ENCODE results near the gene GLOD4.

- no peak for TF ChIP-seq CTCF (IDR thresholded peaks at IDR 0.05)
- no peak for TF ChIP-seq POLR2A (IDR thresholded peaks at IDR 0.05)
- TF ChIP-seq POLR2AphosphoS5 (IDR thresholded peaks at IDR 0.05): no peak
- TF ChIP-seq EP300 (IDR thresholded peaks at IDR 0.05): no peak
These were observed 35.1 kb downstream of the GLOD4 start for GRCh38 chr17:746783-747629.

Data from sigmoid colon (tissue), 4 donors.